ENCODE data around the gene SCAMP1.
"Not testable (repeated sequence)": the region's sequence is repeated elsewhere in the genome, so short reads cannot be mapped to it uniquely, and the experiment has no call there.

Gene SCAMP1

DNA sequence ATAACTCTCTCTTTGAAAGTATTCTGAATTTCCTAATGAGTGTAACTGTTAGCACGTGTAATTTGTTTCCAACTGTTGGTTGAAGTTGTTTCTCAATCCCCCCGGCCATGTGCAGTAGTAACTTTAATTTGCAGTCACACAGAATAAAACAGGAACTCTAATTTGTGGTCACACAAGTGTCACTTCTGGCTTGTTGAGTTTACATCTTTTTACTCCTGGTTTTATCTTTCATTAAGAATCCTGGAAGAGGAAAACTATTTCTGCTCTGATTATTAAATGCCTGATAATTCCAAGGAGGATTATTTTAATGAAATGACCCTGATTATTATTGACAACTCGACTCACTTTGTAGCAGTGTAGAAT lies 1.2 kb downstream of the SCAMP1 start:
- no peak for DNase-seq (ENCODE audit: low read depth, low spot score)

DNA sequence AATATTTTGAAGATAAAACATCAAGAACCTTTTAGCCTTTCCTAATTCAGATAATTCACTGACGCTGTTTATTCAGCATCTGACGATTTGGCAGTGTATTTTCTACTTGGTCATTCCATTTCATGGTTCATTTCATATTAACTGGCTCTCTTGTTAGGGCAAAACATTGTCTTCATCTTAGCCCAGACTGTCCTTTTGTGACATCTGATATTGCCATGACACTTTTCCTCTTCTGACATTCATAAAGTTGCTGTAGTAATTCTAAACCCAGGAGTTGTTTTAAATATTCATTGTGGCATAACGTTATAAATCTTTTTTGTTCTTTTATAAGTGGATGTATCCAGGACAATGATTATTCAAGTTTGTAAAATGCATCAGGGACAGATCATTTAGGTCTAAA lies 1.8 kb downstream of the SCAMP1 start:
- no peak for DNase-seq (ENCODE audit: low read depth, low spot score)

DNA sequence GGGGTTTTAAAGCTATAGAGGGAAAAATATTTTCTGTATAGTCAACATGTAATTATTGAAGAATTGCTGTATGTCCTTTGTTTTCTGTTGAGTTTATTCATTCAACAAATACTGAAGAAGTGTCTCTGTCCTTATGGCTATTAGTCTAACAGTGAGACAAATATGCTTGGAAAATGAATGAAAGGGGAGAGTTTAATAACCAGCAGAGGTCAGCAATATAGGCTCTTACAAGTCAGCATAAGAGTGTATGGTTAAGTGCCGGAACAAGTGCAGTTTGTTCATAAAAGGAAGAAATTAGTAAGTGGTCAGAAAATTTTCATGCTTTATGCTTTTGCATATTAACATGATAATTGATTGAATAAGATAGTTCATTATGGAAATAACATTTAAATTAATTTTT lies 3.6 kb downstream of the SCAMP1 start:
- DNase-seq (ENCODE audit: low read depth, low spot score), result no peak

DNA sequence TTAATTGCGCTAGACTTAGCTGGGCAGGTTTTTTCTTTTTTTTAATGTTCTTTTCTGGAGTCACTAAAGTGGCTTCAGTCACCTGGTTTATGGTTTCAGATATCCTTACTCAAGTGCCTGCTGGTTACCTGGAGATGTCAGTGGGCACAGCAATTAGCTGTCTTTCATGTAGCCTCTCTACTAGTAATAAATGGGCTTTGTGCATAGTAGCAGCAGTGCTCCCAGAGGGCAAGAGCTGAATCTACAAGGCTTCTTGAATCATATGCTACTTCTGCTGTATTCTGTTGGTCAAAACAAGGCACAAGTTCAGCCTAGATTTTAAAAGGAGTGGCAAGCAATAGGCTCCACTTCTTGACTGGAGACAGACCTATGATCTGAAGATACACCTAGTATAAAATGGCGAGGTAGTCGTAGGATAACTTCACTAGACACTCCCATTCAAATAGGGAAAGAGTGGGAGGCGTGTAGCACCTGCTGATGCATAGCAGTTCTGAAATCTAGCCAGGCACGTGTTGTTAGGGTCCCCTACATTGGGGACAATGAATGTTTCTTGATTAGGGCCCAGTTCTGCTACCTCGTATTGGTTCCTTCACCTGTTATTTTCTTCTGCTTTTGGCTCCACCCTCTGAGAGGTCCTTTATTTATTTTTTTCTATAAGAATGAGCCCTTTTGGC lies 7.0 kb downstream of the SCAMP1 start:
- DNase-seq (ENCODE audit: low read depth, low spot score), result no peak

DNA sequence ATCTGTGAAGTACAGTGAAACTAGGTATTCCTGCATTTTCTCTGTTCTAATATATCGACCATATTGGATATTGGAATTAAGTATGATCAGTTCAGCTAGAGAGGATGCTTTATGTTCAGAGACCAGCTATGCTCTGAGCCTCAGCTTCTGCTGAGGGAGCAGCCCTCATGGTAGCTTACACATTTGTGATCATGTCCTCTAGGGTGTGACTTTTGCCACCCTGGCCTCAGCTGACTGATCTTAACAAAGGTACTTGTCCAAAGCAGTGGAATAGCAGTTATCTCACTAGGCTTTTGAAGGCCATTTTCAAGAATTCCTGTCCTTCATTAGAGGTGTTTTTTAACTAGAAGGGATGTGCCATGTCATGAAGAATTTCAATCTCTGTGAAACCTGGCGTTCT lies 9.3 kb downstream of the SCAMP1 start:
- no peak for DNase-seq (ENCODE audit: low read depth, low spot score)

DNA sequence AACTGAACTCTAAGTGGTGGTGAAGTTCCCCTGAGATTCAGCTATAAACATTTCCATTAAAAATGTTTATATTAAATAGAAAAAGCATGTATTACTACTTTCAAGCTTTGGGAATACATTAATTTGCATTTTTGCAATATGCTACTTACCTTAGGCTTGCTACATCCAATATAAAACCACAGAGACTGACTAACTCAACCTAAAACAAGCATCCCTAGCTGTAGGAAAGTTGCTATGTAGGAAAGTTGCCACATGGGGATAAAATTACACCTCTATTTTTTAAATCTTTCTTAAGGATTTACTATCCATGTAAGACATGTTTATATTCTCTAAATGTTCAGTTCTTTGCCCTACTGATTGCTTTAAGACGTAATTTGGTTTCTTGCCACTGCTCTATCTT lies 12.8 kb downstream of the SCAMP1 start:
- no peak for DNase-seq (ENCODE audit: low read depth, low spot score)

DNA sequence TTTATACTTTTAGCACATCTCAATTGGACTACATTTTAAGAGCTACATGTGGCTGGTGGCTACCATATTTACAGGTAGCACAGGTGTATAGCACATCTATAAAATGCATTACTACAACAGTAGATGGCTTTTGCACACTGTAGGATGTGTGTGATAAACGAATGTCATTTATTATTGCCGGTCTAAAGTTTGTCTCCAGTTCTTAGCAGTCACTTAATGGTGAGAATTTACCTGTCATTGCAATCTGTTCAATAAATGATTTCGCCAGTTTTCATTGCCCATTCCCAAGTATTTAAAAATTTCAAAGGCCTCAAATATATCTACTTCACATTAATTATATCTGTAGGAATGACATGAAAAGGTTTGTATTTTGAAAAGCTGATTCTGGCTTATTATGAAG lies 15.9 kb downstream of the SCAMP1 start:
- no peak for DNase-seq (ENCODE audit: low read depth, low spot score)

DNA sequence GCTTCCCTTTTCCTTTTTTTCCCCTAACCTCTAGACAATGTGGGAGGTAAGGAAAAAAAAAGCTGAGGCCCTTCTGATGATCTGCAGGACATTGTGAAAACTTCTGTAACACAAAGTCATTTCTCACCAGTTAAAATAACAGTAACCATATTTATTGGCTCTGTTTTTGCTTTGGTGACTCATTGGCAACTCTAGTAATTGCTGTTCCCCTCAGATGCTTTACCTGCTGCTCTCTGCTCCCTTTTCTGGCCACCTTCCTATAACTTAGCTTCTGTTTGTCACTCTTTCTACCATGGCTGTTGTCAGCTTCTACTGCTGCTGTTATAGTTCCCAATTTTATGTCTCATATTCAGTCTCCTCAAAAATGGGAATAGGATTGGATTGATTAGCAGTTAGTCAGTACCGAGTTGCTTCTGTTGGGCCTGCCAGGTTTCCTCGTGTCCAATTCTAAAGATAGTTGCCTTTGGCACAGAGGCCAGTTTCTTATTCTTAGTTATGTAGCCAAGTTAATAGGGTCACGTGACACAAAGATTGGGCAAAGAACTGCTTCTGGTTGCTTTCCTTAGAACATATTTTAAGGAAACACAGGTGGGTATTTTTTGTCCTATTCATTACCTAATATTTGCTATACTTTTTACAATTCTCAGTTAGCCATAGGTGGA lies 16.8 kb downstream of the SCAMP1 start:
- DNase-seq (ENCODE audit: low read depth, low spot score), result no peak

DNA sequence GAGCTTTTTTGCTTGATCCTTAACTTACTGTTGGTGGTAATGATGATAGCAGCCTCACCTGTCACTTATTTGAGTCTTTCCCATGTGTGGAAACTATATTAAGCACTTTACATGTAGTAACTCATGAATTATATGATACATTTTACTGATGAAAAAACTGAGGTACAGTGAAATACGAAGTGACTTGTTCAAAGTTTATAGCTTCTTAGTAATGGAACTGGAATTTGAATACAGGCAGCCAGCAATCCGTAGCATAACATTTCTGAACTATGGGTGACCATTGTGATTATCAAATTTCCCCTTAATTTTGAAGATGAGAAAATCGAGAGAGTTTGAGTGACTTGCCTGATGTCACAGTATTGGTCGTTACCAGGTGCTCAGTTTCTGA lies 17.3 kb downstream of the SCAMP1 start:
- no peak for DNase-seq (ENCODE audit: low read depth, low spot score)

DNA sequence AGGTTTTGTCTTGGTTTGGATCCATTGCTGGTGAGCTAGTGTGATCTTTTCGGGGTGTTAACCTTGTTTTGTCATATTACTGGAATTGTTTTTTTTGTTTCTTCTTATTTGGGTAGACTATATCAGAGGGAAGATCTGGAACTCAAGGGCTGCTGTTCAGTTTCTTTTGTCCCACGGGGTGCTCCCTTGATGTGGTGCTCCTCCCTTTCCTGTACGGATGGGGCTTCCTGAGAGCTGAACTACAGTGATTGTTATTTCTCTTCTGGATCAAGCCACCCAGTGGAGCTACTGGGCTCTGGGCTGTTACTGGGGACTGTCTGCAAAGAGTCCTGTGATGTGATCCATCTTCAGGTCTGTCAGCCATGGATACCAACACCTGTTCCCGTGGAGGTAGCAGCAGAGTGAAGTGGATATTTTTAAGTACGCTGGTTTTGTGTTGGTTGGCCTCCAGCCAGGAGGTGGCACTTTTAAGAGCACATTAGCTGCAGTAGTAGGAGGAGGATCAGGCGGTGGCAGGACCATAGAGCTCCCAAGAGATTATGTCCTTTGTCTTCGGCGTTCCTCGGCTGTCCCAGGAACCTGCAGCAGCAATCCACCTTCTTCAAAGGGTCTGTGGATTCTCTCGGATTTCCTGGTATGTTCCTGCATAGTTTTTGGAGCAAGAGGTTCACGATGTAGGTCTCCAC lies 27.2 kb downstream of the SCAMP1 start:
- no peak for DNase-seq (ENCODE audit: low read depth, low spot score)

DNA sequence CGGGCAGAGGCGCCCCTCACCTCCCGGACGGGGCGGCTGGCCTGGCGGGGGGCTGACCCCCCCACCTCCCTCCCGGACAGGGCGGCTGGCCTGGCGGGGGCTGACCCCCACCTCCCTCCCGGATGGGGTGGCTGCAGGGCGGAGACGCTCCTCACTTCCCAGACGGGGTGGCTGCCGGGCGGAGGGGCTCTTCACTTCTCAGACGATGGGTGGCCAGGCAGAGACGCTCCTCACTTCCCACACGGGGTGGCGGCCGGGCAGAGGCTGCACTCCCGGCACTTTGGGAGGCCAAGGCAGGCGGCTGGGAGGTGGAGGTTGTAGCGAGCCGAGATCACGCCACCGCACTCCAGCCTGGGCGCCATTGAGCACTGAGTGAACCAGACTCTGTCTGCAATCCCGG lies 30.9 kb downstream of the SCAMP1 start:
- not testable (repeated sequence) for DNase-seq (ENCODE audit: low read depth, low spot score)

DNA sequence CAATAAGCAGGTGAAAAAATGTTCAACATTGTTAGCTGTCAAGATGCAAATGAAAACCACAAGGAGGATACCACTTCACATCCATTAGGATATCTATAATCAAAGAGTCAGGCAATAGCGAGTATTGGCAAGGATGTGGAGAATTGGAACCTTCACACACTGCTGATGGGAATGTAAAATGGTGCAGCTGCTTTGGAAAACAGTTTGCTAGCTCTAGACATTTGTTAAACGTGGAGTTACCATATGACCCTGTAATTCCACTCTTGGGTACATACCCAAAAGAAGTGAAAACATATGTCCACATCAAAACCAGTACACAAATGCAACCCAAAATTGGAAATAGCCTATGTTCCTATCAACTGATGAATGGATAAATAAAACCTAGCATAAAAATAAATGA lies 37.4 kb downstream of the SCAMP1 start:
- DNase-seq (ENCODE audit: low read depth, low spot score), result no peak

DNA sequence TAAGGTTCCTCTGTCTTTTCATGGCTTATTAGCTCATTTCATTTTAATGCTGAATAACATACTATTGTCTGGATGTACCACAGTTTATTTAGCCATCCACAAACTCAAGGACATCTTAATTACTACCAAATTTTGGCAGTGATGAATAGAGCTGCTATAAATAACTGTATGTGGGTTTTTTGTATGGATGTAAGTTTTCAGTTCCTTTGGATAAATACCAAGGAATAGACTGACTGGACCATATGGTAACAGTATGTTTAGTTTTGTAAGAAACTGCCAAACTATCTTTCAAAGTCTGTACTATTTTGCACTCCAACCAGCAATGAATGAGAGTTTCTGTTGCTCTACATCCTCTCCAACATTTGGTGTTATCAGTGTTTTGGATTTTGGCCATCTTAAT lies 38.7 kb downstream of the SCAMP1 start:
- DNase-seq (ENCODE audit: low read depth, low spot score), result no peak

DNA sequence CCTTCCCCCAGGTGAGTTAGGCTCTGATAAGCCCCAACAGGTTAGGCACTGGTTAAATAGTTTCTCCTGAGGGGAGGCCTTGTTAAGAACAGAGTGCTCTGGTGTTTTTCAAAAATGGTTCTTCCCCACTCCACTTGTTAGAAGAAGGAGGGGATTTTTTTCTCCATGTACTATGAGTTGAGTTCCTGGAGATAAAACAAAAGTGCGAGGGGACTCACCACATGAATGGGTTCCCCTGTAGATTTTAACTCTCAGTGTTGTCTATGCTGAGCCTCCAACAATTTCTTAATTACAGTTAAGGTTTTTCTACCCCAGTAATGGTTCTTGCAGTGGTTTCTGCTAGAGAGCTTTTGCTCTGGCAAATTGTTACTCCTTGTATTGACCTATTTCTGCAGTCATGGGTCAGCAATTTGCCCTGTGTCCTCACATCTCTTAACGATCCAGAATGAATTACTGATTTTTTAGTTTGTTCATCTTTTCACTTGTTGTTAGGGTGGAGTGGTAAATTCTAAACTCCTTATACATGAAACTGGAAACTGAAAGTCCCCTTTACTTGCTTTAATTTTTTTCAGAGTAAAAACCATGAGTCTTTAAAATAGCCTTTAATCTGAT lies 44.4 kb downstream of the SCAMP1 start:
- no peak for DNase-seq (ENCODE audit: low read depth, low spot score)

DNA sequence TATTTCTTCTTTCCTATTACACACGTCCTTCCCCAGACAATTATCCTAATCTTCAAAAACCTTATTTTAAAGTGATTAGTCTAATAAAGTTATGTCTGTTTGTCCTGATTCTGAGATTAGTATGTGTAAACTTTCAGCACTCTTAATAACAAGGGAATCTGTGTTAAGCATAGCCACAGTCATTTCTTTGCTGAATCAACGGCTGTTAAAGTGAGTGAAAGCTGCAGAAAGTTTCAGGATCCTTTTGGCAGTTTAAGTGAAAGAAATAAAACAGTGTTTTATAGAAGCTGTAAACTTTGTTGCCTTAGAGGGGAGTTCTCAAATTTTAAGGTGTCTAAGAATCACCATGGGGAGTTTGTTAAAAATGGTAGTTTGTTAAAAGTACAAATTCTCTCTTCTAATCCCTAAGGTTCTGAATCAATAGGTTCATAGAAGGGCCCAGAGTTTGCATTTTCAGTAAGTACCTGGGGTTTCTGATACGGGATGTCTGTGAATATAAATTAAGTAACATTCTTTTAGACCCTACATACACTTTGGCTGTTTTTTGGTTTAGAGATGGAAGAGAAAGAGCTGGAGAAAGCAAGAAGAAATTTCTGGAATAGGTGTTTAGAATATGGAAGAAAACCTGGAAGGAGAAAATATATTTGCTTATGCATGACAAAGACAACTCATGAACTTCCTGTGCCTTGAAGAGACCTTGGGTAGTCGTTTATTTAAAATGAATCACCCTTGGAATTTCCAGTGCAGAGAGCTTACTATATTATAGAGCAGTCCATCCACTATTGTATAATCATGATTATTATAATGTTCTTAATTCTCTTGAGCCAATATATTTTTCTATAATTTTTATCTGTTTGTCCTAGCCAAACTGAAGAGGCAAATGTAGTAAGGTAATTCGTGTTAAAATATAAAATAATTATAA lies 45.7 kb downstream of the SCAMP1 start:
- no peak for DNase-seq (ENCODE audit: low read depth, low spot score)

DNA sequence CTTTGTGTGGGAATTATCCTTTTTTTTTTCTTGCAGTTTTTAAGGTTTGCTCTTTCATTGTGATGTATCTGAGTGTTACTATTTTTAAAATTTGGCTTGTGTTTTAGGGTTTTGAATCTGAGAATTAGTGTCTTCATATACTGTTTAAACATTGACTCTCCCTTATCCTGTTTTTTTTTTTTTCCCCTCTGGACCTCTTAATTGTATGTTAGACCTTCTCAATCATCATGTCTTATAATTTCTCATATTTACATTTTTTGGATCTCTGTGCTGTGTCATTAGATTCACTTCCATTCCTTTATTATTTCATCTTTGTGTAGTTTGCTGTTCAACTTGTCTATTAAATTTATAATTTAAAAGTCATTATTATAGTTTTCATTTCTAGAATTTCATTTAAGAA lies 47.0 kb downstream of the SCAMP1 start:
- DNase-seq (ENCODE audit: low read depth, low spot score), result no peak

DNA sequence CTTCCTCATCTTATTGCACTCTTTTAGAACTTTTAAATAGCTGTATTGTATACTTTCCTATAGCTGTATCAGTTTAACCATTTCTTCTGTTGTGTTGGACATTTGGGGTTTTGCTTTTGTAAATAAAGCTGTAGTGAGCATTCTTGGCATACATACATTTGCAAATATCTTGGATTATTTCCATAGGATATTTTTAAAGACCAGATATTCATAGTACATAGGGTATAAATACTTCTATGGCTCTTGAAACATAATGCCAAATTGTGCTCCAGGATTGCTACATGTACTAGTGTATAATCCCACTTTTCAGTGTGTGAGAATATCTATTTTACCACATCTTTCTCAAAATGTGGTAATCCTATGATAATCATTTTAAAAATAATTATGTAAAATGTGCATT lies 51.2 kb downstream of the SCAMP1 start:
- no peak for DNase-seq (ENCODE audit: low read depth, low spot score)

DNA sequence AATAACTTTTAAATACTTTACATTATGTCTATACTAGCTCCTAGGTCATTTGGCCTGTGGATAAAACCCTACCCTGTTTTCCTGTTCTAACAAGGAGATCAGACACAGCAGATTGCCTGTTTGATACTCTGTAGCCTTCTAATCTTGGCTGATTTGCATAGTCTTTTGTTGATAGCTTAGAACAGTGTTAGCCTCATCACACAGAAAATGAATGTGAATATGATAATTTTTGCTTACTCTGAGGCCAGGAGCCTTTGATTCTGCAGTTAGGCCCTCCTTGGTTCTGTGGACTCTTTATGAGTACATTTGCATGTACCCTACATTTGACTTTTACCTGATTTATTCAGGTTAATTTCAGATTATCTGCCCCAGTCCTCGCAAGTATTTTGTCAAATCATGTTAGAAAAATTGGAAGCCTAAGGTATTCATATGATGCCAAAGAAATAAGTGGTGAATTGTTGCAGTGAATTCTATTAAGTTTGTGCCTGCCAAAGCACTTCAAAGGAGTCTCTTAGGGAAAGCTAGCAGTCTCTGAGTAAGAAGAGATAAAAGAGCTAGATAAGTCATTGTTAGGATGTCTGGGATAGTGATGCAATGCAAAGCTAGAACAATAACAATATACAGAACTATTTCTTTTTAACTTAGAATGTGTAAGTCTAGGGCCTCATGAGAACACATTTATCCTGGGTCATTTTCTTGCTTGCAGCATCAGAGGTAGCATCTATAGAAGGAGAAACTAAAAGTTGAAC lies 56.4 kb downstream of the SCAMP1 start:
- no peak for DNase-seq (ENCODE audit: low read depth, low spot score)

DNA sequence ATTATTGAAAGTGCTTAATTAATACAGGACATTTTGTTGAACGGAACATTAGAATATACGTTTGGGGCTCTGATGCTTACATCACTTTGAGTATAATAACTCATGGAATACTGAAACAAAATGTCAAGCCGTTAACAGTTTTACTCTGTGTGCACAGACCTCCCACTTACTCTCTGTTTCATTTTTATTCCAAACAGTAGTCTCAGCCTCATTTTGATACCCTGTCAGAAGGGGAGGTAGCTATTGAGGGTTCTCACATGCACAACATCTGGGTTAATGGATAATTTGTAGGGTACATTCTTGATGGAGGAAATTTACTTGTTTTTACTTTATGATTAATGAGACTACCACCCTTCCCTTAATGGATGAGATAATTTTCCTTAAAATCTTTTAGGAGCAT lies 59.0 kb downstream of the SCAMP1 start:
- no peak for DNase-seq (ENCODE audit: low read depth, low spot score)

DNA sequence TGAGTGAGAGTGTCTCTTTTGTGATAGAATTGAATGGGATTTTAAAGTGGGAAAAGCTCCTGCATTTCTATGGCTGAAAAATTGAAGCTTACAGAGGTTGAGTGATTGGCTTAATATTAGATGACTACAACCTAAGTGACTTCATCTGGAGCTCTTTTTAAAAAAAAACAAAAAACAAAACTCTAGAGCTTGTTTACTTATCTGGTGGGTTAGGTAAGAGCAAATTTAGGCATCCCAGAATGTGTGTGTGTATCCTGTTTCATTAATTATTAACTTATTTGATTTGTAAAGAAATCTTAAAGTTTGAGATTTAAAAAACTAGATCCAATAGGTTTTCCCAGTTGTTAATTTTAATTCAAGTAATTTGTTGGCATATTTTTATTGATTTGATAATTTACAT lies 60.1 kb downstream of the SCAMP1 start:
- no peak for DNase-seq (ENCODE audit: low read depth, low spot score)

DNA sequence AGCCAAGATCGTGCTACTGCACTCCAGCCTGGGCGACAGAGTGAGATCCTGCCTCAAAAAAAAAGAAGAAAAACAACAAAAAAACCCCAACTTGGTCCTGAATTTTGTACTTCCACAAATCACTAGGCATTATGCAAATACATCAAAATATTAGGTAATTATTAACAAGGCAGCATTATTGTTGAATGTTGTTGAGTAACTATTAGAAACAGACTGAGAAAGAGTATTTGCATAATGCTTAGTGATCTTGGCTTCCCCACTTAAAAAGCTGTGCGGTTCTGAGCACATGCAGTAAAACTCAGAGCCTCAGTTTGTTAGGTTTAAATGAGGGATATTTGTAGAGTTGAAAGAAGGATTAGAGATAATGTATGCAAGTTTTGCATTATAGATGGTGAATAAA lies 64.2 kb downstream of the SCAMP1 start:
- DNase-seq (ENCODE audit: low read depth, low spot score), result no peak

Data from iPS DF 19.7 (cell line).